Osteocyte (in vitro differentiated cells): ENCODE data around the gene FAM83F. TPM values are rescaled to one million over a fixed set of nuclear protein-coding genes. Genes with fewer than 3 reads are reported as not detected.

ENCODE experiments used
- DNase-seq: peaks from one replicate; pipeline ENCODE4 v3.0.0; 2021; ENCODE audit warnings: mixed read lengths; ENCODE audit not compliant: unreplicated experiment; ENCODE audit errors: extremely low spot score
- H3K27ac Mint-ChIP-seq: one replicate; pipeline ENCODE4 v1.8.0; 2021; ENCODE audit warnings: mild to moderate bottlenecking, mixed read lengths; ENCODE audit not compliant: unreplicated experiment
- H3K27me3 Mint-ChIP-seq: one replicate; pipeline ENCODE4 v1.8.0; 2021; ENCODE audit warnings: mixed read lengths; ENCODE audit not compliant: unreplicated experiment
- H3K36me3 Mint-ChIP-seq: one replicate; pipeline ENCODE4 v1.8.0; 2021; ENCODE audit warnings: mixed read lengths; ENCODE audit not compliant: unreplicated experiment
- H3K4me1 Mint-ChIP-seq: one replicate; pipeline ENCODE4 v1.8.0; 2021; ENCODE audit warnings: mixed read lengths; ENCODE audit not compliant: unreplicated experiment
- H3K4me3 Mint-ChIP-seq: one replicate; pipeline ENCODE4 v1.8.0; 2021; ENCODE audit warnings: mild to moderate bottlenecking, moderate library complexity, mixed read lengths; ENCODE audit not compliant: unreplicated experiment
- H3K9me3 Mint-ChIP-seq: one replicate; pipeline ENCODE4 v1.8.0; 2021; ENCODE audit warnings: mixed read lengths; ENCODE audit not compliant: unreplicated experiment
- CTCF ChIP-seq: fragments of 200-600 bp; sonication (generic); IDR thresholded peaks from 2 replicates; pipeline ENCODE4 v1.5.0; 2021; ENCODE audit warnings: antibody characterized with exemption, mild to moderate bottlenecking, moderate library complexity
- total RNA-seq: library from RNA; stranded (reverse); gene quantifications from 2 replicates; pipeline ENCODE4 v1.2.1, GENCODE V29; 2021

Gene FAM83F
- total RNA-seq, 1 donor from 2014 or later, result not detected

DNA sequence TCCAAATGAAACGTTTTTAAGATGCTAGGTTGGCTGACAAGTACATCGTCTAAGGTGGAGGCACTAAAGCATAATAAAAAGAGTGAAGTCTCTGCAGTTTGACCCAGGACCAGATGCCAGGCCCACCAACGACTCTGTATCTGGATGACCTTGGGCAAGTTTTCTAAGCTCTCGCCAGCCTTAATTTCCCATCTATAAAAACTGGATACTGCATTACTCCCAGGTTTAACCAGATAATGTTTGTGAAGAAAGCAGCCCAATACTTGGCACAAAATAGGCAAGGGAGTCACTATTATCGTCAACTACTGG lies 49.0 kb downstream of the FAM83F start:
- DNase-seq, result peak; percentile 15
- Mint-ChIP-seq H3K4me1 (peaks cover 40% of the 10 kb centered on the region), H3K27ac (peak overlapping the region; percentile 100), H3K9me3 (no peaks in the 10 kb centered on the region), H3K36me3 (no peaks in the 10 kb centered on the region), H3K27me3 (peaks cover 9% of the 10 kb centered on the region), H3K4me3 (peak overlapping the region; percentile 94)
- no peak for TF ChIP-seq CTCF

DNA sequence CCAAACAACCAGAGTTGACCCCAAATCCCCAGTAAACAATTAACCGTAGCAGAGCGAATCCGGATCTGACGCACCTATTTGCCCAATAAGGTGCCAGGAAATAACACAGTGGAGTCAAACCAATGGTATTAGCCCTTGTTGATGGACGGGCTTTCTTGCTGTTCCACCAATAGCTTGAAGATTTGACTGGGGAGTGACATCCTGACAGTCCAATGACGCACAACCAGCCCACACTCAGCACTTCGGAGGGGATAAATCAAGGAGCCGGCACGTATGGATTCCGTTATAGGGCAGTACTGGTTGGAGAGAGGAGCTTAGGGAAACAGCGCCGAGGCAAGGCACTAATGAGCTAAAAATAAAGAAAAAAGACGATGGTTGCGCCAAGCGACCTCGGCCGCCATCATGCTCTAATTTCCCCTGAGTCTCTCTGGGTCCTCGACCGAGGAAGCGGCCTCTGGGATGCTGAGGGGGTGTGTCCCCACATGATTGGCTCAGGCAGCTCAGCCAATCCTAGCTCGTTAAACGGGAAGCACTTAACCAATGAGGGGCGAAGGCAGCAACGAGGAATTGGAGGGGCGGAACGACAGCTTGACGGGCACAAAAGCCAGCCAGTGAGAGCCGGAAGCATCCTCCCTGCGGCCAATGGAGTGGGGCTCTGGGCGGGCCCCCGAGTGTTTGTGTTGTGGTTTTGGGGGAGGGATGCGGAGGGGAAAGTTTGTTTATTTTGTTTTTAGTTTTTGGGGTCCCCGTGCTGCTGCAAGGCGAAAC lies 49.5 kb downstream of the FAM83F start:
- H3K9me3 Mint-ChIP-seq, result no peaks in the 10 kb centered on the region
- no peak for TF ChIP-seq CTCF
- peak; percentile 99 for DNase-seq

GRCh38 chr22:40044870-40045834 lies 50.4 kb downstream of the FAM83F start:
- H3K27ac Mint-ChIP-seq, result peak overlapping the region; percentile 100
- peak; percentile 85 for DNase-seq
- no peaks in the 10 kb centered on the region for H3K9me3 Mint-ChIP-seq
- no peaks in the 10 kb centered on the region for H3K36me3 Mint-ChIP-seq
- H3K4me1 Mint-ChIP-seq, result peaks cover 32% of the 10 kb centered on the region
- peak overlapping the region; percentile 94 for H3K4me3 Mint-ChIP-seq
- TF ChIP-seq CTCF, result no peak
- H3K27me3 Mint-ChIP-seq, result peaks cover 2% of the 10 kb centered on the region

More for the DNA sequence above, 49.5 kb downstream of the FAM83F start:
- peak overlapping the region; percentile 100 for H3K27ac Mint-ChIP-seq
- peaks cover 40% of the 10 kb centered on the region for H3K4me1 Mint-ChIP-seq
- no peaks in the 10 kb centered on the region for H3K36me3 Mint-ChIP-seq
- peaks cover 8% of the 10 kb centered on the region for H3K27me3 Mint-ChIP-seq
- H3K4me3 Mint-ChIP-seq, result peak overlapping the region; percentile 94

- no peaks in the 10 kb centered on the region for H3K9me3 Mint-ChIP-seq
- no peak for TF ChIP-seq CTCF
- H3K27ac Mint-ChIP-seq, result no peak overlapping the region
- H3K36me3 Mint-ChIP-seq, result no peaks in the 10 kb centered on the region
- peaks cover 2% of the 10 kb centered on the region for H3K27me3 Mint-ChIP-seq
- H3K4me3 Mint-ChIP-seq, result peak overlapping the region; percentile 72
- no peak for DNase-seq
- H3K4me1 Mint-ChIP-seq, result peaks cover 25% of the 10 kb centered on the region
Measured at GRCh38 chr22:40046126-40046525, 51.4 kb downstream of the FAM83F start.

GRCh38 chr22:40050258-40050657 lies 55.5 kb downstream of the FAM83F start:
- no peak for DNase-seq
- Mint-ChIP-seq H3K27ac (no peak overlapping the region), H3K4me1 (peaks cover 36% of the 10 kb centered on the region), H3K27me3 (peaks cover 3% of the 10 kb centered on the region), H3K4me3 (no peak overlapping the region), H3K36me3 (peaks cover 3% of the 10 kb centered on the region), H3K9me3 (no peaks in the 10 kb centered on the region)
- TF ChIP-seq CTCF, result no peak
